Liver (tissue), 9 donors: ENCODE data around the gene OSCP1. TPM values are rescaled to one million over a fixed set of nuclear protein-coding genes. Genes with fewer than 3 reads are reported as not detected.

Experiments used
- DNase-seq: peaks from one replicate; pipeline ENCODE4 v3.0.0-alpha.2; 2017; ENCODE audit warnings: low spot score
- H3K27ac ChIP-seq, 2 donors: one replicate each; pipeline ENCODE4 v1.7.0; 2013; ENCODE audit warnings: inconsistent platforms in 2 of 2, low read length in 2 of 2, control low read depth in 1 of 2, low read depth in 1 of 2, mild to moderate bottlenecking in 1 of 2
- H3K27me3 ChIP-seq, 4 donors: one replicate each; pipeline versions ENCODE4 v1.6.1 to v1.7.0; 2013; ENCODE audit warnings: low read length in 3 of 4, inconsistent platforms in 1 of 4, mild to moderate bottlenecking in 1 of 4, moderate library complexity in 1 of 4; ENCODE audit not compliant: control insufficient read depth in 4 of 4, insufficient read depth in 4 of 4
- H3K36me3 ChIP-seq, 4 donors: one replicate each; pipeline versions ENCODE4 v1.6.1 to v1.7.0; 2013; ENCODE audit warnings: low read length in 3 of 4, mild to moderate bottlenecking in 3 of 4, low read depth in 1 of 4, moderate library complexity in 1 of 4; ENCODE audit not compliant: control insufficient read depth in 4 of 4, insufficient read depth in 3 of 4
- H3K4me1 ChIP-seq, 4 donors: one replicate each; pipeline versions ENCODE4 v1.6.1 to v1.7.0; 2013; ENCODE audit warnings: low read length in 3 of 4, mild to moderate bottlenecking in 3 of 4, moderate library complexity in 1 of 4; ENCODE audit not compliant: control insufficient read depth in 4 of 4, insufficient read depth in 4 of 4
- H3K4me3 ChIP-seq, 3 donors: one replicate each; pipeline versions ENCODE4 v1.6.1 to v1.7.0; 2013; ENCODE audit warnings: low read length in 3 of 3, control low read depth in 1 of 3, low read depth in 1 of 3, mild to moderate bottlenecking in 1 of 3
- H3K9ac ChIP-seq, 2 donors: one replicate each; pipeline ENCODE4 v1.7.0; 2013; ENCODE audit warnings: low read length in 2 of 2, mild to moderate bottlenecking in 2 of 2, moderate library complexity in 2 of 2, control low read depth in 1 of 2, low read depth in 1 of 2
- H3K9me3 ChIP-seq, 4 donors: one replicate each; pipeline versions ENCODE4 v1.6.1 to v1.7.0; 2013; ENCODE audit warnings: low read length in 3 of 4; ENCODE audit not compliant: control insufficient read depth in 4 of 4
- EGR1 ChIP-seq, 2 donors: IDR thresholded peaks; 2 replicates each; pipeline ENCODE4 v1.6.1; 2016 to 2018; ENCODE audit warnings: antibody characterized with exemption in 2 of 2, low read depth in 2 of 2
- FOXA1 ChIP-seq: IDR thresholded peaks from 2 replicates; pipeline ENCODE4 v1.6.1; 2016; ENCODE audit warnings: antibody characterized with exemption
- FOXA2 ChIP-seq: IDR thresholded peaks from 2 replicates; pipeline ENCODE4 v1.6.1; 2016; ENCODE audit warnings: antibody characterized with exemption
- GABPA ChIP-seq, 2 donors: IDR thresholded peaks in 1 of 2; conservative IDR thresholded peaks in 1 of 2; 2 replicates each; pipeline ENCODE4 v1.6.1; 2016; ENCODE audit warnings: antibody characterized with exemption in 2 of 2, mild to moderate bottlenecking in 1 of 2, moderate library complexity in 1 of 2
- HNF4A ChIP-seq, 2 donors: conservative IDR thresholded peaks; 2 replicates each; pipeline ENCODE4 v1.6.1; 2016; ENCODE audit warnings: antibody characterized with exemption in 2 of 2, mild to moderate bottlenecking in 2 of 2
- HNF4G ChIP-seq: IDR thresholded peaks from 2 replicates; pipeline ENCODE4 v1.6.1; 2016; ENCODE audit warnings: antibody characterized with exemption
- JUND ChIP-seq, 2 donors: IDR thresholded peaks; 2 replicates each; pipeline ENCODE4 v1.6.1; 2016; ENCODE audit warnings: antibody characterized with exemption in 2 of 2
- NR2F2 ChIP-seq: IDR thresholded peaks from 2 replicates; pipeline ENCODE4 v1.6.1; 2016; ENCODE audit warnings: antibody characterized with exemption
- RAD21 ChIP-seq, 2 donors: IDR thresholded peaks; 2 replicates each; pipeline ENCODE4 v1.6.1; 2016; ENCODE audit warnings: antibody characterized with exemption in 2 of 2, mild to moderate bottlenecking in 2 of 2
- RXRA ChIP-seq, 2 donors: IDR thresholded peaks; 2 replicates each; pipeline ENCODE4 v1.6.1; 2017 to 2018; ENCODE audit warnings: antibody characterized with exemption in 2 of 2, mild to moderate bottlenecking in 1 of 2
- TAF1 ChIP-seq: conservative IDR thresholded peaks from 2 replicates; pipeline ENCODE4 v1.6.1; 2016; ENCODE audit warnings: antibody characterized with exemption, mild to moderate bottlenecking
- WGBS: extraction: QIAGEN DNeasy Blood & Tissue Kit; methylation state at CpG from one replicate; pipeline ENCODE4 v1.1.7; 2013; 5-methylcytosine and 5-hydroxymethylcytosine counted together
- polyA plus RNA-seq, 2 donors: library from polyadenylated mRNA; stranded (reverse) in 1 of 2; unstranded in 1 of 2; fragments of 200-250 nt in 1 of 2; fragments of >200 nt in 1 of 2; fragmentation: Nextera tagmentation in 1 of 2; extraction: Ambion mirVana in 1 of 2; gene quantifications; one replicate each; pipeline versions ENCODE4 v1.2.1 to v1.2.3, GENCODE V29; 2013 to 2015
- total RNA-seq, 2 donors: library from RNA; depleted of rRNA; stranded (reverse); fragments of >200 nt; gene quantifications; one replicate each; pipeline ENCODE4 v1.2.3, GENCODE V29; 2014
- TF ChIP-seq, protein P1 (sequence below): IDR thresholded peaks from 2 replicates; pipeline ENCODE4 v1.6.1; 2016; ENCODE audit warnings: antibody characterized with exemption
- TF ChIP-seq, protein P2 (sequence below): fragments of 150-350 bp; IDR thresholded peaks from 2 replicates; pipeline ENCODE4 v1.5.1; 2017; ENCODE audit warnings: improper control_type of control experiment, low read depth, low read length; ENCODE audit not compliant: missing input control
- TF ChIP-seq, protein P3 (sequence below): IDR thresholded peaks from 2 replicates; pipeline ENCODE4 v1.6.1; 2016; ENCODE audit warnings: antibody characterized with exemption
- TF ChIP-seq, protein P4 (sequence below): IDR thresholded peaks from 2 replicates; pipeline ENCODE4 v1.6.1; 2016; ENCODE audit warnings: antibody characterized with exemption, mild to moderate bottlenecking
- donor health status: healthy.
- donor health status: healthy.
- donor health status: healthy.
- donor health status: healthy.
- donor health status: healthy.

Gene OSCP1
- total and polyA plus RNA-seq, 4 donors, result 1.1 to 1.7 (median 1.5) TPM

DNA sequence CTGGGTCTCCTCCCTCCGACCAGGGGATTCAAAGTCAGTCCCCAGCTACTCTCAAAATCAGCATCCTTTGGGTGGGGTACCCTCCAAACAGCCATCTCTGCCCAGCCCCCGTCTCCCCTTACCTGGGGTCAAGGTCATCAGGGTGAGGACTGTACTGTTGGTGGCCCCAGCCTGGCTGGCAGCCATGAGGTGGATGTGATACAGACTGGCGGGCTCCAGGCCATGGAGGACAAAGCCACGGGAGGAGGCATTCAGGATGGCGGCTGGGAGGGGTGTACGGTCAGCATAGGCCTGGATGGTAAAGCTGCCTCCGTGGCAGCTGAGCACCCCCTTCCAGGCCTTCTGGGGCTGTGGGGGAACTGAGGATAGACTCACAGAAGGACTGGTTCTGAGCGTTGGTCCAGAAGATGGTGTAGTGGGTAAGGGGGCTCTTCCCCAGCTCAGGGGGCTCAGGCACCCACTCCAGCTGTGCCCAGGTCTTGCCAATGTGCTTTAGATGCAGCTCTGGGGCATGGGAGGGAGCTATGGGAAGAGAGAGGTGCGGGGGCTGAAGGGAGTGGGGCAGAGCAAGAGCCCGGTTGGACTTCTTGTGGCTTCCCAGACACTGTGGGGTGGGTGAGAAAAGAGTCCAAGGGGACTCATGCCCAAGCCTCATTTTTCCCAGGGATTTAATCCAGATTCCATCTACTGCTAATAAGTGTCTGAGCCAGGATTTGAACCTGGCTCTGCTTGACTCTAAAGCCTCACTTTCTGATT is 17.6 kb upstream of the OSCP1 start:
- H3K27me3 ChIP-seq, result no peaks in the 10 kb centered on the region
- H3K4me1 ChIP-seq, result peaks cover 2 to 10% (median 5%) of the 10 kb centered on the region in 4 donors
- no peaks in the 10 kb centered on the region for H3K9me3 ChIP-seq
- no peaks in the 10 kb centered on the region for H3K36me3 ChIP-seq
- H3K27ac ChIP-seq, result no peak overlapping the region
- TF ChIP-seq FOXA1, result no peak
- no peak for TF ChIP-seq FOXA2
- no peak for TF ChIP-seq NR2F2
- TF ChIP-seq JUND (IDR thresholded peaks at IDR 0.05), result no peak
- no peak for TF ChIP-seq GABPA (IDR thresholded peaks at IDR 0.05 in 1 of 2, conservative IDR thresholded peaks at IDR 0.05 in 1 of 2)
- WGBS, result 94% methylated on average over 10 of the region's 10 CpGs
- no peak overlapping the region for H3K4me3 ChIP-seq
- no peak for DNase-seq
- H3K9ac ChIP-seq, result no peak overlapping the region

DNA sequence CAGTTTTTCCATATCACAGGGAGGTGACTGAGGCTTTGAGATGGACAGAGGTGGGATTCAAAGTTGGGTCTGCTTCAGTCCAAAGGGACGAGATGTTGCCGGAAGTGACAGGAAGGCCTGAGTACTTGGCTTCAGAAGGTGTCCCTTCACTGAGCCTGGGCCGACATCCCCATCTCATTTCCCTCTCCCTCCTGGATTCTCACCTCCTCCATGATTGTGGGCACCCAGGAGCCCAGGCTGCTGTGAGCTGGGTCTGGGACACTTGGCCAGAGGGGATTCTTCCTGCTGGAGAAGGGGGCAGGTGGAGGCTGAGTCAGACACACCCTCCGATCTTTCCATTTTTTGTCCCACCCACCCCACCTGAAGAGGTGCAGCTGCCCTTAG is 16.8 kb upstream of the OSCP1 start:
- TF ChIP-seq FOXA1 (no peak), GABPA (IDR thresholded peaks at IDR 0.05 in 1 of 2, conservative IDR thresholded peaks at IDR 0.05 in 1 of 2) (no peak), RXRA (IDR thresholded peaks at IDR 0.05) (no peak), RAD21 (IDR thresholded peaks at IDR 0.05) (no peak), HNF4A (conservative IDR thresholded peaks at IDR 0.05) (no peak), JUND (IDR thresholded peaks at IDR 0.05) (no peak), EGR1 (IDR thresholded peaks at IDR 0.05; ENCODE audit: low read depth in 2 of 2) (no peak), FOXA2 (no peak), TAF1 (no peak), HNF4G (no peak)
- TF ChIP-seq, protein P1, sequence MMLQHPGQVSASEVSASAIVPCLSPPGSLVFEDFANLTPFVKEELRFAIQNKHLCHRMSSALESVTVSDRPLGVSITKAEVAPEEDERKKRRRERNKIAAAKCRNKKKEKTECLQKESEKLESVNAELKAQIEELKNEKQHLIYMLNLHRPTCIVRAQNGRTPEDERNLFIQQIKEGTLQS, result no peak
- TF ChIP-seq, protein P2, sequence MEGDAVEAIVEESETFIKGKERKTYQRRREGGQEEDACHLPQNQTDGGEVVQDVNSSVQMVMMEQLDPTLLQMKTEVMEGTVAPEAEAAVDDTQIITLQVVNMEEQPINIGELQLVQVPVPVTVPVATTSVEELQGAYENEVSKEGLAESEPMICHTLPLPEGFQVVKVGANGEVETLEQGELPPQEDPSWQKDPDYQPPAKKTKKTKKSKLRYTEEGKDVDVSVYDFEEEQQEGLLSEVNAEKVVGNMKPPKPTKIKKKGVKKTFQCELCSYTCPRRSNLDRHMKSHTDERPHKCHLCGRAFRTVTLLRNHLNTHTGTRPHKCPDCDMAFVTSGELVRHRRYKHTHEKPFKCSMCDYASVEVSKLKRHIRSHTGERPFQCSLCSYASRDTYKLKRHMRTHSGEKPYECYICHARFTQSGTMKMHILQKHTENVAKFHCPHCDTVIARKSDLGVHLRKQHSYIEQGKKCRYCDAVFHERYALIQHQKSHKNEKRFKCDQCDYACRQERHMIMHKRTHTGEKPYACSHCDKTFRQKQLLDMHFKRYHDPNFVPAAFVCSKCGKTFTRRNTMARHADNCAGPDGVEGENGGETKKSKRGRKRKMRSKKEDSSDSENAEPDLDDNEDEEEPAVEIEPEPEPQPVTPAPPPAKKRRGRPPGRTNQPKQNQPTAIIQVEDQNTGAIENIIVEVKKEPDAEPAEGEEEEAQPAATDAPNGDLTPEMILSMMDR, result no peak
- TF ChIP-seq, protein P3, sequence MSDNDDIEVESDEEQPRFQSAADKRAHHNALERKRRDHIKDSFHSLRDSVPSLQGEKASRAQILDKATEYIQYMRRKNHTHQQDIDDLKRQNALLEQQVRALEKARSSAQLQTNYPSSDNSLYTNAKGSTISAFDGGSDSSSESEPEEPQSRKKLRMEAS, result no peak
- TF ChIP-seq, protein P4, sequence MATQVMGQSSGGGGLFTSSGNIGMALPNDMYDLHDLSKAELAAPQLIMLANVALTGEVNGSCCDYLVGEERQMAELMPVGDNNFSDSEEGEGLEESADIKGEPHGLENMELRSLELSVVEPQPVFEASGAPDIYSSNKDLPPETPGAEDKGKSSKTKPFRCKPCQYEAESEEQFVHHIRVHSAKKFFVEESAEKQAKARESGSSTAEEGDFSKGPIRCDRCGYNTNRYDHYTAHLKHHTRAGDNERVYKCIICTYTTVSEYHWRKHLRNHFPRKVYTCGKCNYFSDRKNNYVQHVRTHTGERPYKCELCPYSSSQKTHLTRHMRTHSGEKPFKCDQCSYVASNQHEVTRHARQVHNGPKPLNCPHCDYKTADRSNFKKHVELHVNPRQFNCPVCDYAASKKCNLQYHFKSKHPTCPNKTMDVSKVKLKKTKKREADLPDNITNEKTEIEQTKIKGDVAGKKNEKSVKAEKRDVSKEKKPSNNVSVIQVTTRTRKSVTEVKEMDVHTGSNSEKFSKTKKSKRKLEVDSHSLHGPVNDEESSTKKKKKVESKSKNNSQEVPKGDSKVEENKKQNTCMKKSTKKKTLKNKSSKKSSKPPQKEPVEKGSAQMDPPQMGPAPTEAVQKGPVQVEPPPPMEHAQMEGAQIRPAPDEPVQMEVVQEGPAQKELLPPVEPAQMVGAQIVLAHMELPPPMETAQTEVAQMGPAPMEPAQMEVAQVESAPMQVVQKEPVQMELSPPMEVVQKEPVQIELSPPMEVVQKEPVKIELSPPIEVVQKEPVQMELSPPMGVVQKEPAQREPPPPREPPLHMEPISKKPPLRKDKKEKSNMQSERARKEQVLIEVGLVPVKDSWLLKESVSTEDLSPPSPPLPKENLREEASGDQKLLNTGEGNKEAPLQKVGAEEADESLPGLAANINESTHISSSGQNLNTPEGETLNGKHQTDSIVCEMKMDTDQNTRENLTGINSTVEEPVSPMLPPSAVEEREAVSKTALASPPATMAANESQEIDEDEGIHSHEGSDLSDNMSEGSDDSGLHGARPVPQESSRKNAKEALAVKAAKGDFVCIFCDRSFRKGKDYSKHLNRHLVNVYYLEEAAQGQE, result no peak
- no peaks in the 10 kb centered on the region for H3K27me3 ChIP-seq
- H3K36me3 ChIP-seq, result peaks cover 0 to 5% (median under 1%) of the 10 kb centered on the region in 4 donors
- WGBS, result 92% methylated on average over 4 of the region's 4 CpGs
- H3K9me3 ChIP-seq, result no peaks in the 10 kb centered on the region
- H3K4me3 ChIP-seq, result no peak overlapping the region
- H3K27ac ChIP-seq, result no peak overlapping the region
- H3K9ac ChIP-seq, result no peak overlapping the region
- no peak for DNase-seq
- peaks cover 2 to 10% (median 5%) of the 10 kb centered on the region in 4 donors for H3K4me1 ChIP-seq
